GM12891 (cell line): Measurements from ENCODE around the gene CMTM3.

Experiments used
- POLR2A ChIP-seq: IDR thresholded peaks from 2 replicates; pipeline ENCODE4 v1.6.1; 2011; ENCODE audit warnings: low read depth, low read length, control low read depth
- POLR2AphosphoS5 ChIP-seq: IDR thresholded peaks from 2 replicates; pipeline ENCODE4 v1.6.1; 2011; ENCODE audit warnings: low read depth, low read length, control low read depth
- SPI1 ChIP-seq: IDR thresholded peaks from 2 replicates; pipeline ENCODE4 v1.6.1; 2011; ENCODE audit warnings: low read depth, low read length, control low read depth
- TAF1 ChIP-seq: IDR thresholded peaks from 2 replicates; pipeline ENCODE4 v1.6.1; 2011; ENCODE audit warnings: low read depth, low read length, control low read depth

DNA sequence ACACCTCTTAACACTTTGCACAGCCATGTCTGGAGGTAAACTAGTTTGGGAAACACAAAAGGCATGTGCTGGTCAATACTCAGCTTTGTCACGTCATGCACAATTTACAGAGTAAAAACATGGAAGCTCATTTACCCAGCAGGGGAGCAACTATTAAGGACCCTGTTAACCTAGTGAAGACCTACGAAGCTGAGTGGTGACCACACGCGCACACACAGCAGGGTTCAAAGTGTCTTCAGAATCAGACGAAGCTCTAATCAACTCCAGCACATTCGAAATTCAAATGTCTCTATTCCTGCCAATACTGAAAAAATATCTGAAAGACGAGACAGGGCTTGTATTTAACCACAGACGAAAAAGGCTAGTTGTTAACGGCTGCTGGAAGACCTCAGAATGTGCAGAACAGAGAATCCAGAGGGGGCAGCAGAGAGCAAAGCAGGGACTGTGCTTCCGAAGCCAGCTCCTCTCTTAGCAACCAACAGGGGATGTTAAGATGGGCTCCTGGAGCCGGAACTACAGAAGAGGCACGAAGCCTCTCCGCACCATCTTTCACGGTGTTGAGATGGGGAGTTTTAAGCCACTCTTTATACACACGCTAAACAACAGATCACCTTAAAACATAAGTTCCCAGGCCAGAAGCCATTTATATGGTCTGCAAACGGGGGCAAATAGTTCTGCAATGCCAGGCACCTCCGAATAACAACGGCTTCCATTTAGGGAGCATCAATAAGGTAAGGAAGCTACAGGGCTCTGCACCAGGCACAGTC is 46.4 kb downstream of the CMTM3 start:
- no peak for TF ChIP-seq POLR2A
- no peak for TF ChIP-seq POLR2AphosphoS5
- TF ChIP-seq TAF1: no peak
- TF ChIP-seq SPI1: no peak
